HG03175 (cell line): ENCODE results near the gene ATXN1L.
A peak's percentile ranks its signal among the peaks of the same experiment; 100 is the strongest.
"Not testable (repeated sequence)": the region's sequence is repeated elsewhere in the genome, so short reads cannot be mapped to it uniquely, and the experiment has no call there.

Experiments used
- ATAC-seq: cut with Tn5 transposase; IDR thresholded peaks from one replicate; pipeline ENCODE4 v1.9.1; 2021; ENCODE audit warnings: mild to moderate bottlenecking, moderate library complexity; ENCODE audit not compliant: unreplicated experiment

ATXN1L gene

GRCh38 chr16:71851746-71852145 is 6.0 kb downstream of the ATXN1L start:
- no peak for ATAC-seq

- no peak for ATAC-seq
Observed at GRCh38 chr16:71852158-71852557, 6.4 kb downstream of the ATXN1L start.

GRCh38 chr16:71852561-71852960 is 6.8 kb downstream of the ATXN1L start:
- ATAC-seq: no peak

GRCh38 chr16:71853413-71853812 is 7.6 kb downstream of the ATXN1L start:
- ATAC-seq: peak; percentile 76

- no peak for ATAC-seq
Observed at GRCh38 chr16:71854369-71854948, 8.7 kb downstream of the ATXN1L start.

- no peak for ATAC-seq
Observed at GRCh38 chr16:71855937-71856662, 10.3 kb downstream of the ATXN1L start.

- ATAC-seq: no peak
Observed at GRCh38 chr16:71859762-71860521, 14.2 kb downstream of the ATXN1L start.

- ATAC-seq: no peak
Observed at GRCh38 chr16:71863995-71864394, 18.2 kb downstream of the ATXN1L start.

GRCh38 chr16:71865173-71865863 is 19.5 kb downstream of the ATXN1L start:
- no peak for ATAC-seq

- ATAC-seq: not testable (repeated sequence)
Observed at GRCh38 chr16:71867175-71867574, 21.4 kb downstream of the ATXN1L start.

- ATAC-seq: no peak
Observed at GRCh38 chr16:71867939-71868338, 22.2 kb downstream of the ATXN1L start.

- ATAC-seq: no peak
Observed at GRCh38 chr16:71869089-71869488, 23.3 kb downstream of the ATXN1L start.

GRCh38 chr16:71870818-71871217 is 25.0 kb downstream of the ATXN1L start:
- no peak for ATAC-seq

GRCh38 chr16:71873199-71873598 is 27.4 kb downstream of the ATXN1L start:
- ATAC-seq: no peak

GRCh38 chr16:71878911-71879310 is 33.1 kb downstream of the ATXN1L start:
- ATAC-seq: no peak

GRCh38 chr16:71880176-71880575 is 34.4 kb downstream of the ATXN1L start:
- no peak for ATAC-seq

GRCh38 chr16:71882505-71883167 is 36.9 kb downstream of the ATXN1L start:
- ATAC-seq: peak; percentile 65

- peak; percentile 39 for ATAC-seq
Observed at GRCh38 chr16:71883168-71883848, 37.5 kb downstream of the ATXN1L start.

GRCh38 chr16:71883849-71884638 is 38.3 kb downstream of the ATXN1L start, which contains the start of gene ZNF821:
ZNF821 (minus strand) TSS chr16:71884182; CDS start chr16:71879946, 4,236 bp downstream.
- ATAC-seq: peak; percentile 43
